Measurements from ENCODE around the gene NGFR. TPM values are rescaled to one million over a fixed set of nuclear protein-coding genes. Genes with fewer than 3 reads are reported as not detected.

Gene NGFR
- total RNA-seq, 1 experiment from 2014 or later, result 0.11 TPM

DNA sequence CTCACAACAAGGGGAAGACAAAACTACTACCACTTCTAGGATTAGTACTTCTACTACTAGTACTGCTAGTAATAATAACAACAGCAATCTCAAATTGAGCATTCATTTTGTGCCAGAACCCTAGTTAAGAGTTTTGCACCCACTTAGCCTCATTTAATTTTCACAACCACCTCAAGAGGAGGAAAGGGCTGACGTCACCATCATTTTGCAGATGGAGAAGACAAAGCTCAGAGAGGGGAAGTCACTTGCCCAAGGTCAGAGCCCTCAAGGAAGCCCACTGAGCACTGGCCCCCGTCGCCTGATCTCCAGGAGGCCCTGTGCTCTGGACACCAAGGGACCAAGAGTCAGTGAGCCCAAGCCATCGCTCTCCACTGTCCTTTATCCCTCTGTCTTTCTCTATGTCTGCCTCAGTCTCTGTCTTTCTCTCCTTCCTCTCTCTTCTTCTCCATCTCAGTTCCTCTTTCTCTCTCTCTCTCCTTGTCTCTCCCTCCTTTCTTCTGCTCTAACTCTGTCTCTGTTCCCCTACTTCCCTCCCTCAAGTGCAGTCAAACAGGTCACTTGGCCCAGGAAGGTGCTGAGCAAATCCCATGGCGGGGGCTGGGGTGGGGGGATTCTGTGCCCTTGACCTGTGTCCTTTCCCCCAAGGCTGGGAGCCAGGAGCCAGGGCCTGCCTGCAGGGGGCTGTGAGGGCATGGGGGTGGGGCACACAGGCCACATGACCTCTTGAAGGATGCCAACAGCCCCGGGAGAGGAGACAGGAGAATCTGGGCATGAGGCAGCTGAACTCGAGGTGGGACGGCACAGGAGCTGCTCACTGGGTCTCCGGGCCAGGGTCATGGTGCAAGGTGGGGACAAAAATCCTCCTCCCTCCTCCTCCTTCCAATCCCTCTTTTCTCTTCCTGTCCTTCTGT, 11.2 kb upstream of the NGFR start:
- no peaks in the 10 kb centered on the region for H3F3A ChIP-seq (ENCODE audit: insufficient read depth, low read depth)

DNA sequence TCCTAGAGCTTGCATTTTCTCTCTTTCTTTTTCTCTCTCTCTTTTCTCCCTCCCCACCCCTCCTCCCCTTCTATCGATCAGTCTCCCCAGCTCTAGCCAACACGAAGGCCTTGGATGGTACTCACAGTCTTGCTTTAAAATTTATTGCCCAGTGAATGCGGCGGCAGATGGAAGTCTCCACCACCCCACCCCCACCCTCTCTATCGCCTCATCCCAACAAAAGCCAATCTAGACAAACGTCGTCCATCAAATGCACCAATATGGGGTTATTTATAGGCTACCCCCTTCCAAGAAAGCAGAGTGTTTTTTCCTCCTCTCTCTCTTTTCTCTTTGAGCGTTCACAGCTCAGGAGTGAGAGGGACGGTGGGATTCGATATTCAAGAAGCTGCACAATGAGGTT, 10.5 kb upstream of the NGFR start:
- peaks cover 80% of the 10 kb centered on the region for H3K27me3 ChIP-seq (ENCODE audit: insufficient read depth, low read depth)
- H2AFZ ChIP-seq, result no peak overlapping the region
- CTCF ChIA-PET, result no interaction called here
- POLR2A ChIA-PET (ENCODE audit: unreplicated experiment), result no interaction called here
- H3K4me1 ChIP-seq (replicated peaks; ENCODE audit: insufficient read depth), result no peaks in the 10 kb centered on the region
- no peak for DNase-seq
- no peaks in the 10 kb centered on the region for H3K36me3 ChIP-seq (ENCODE audit: low read depth)
- no peaks in the 10 kb centered on the region for H3K9me2 ChIP-seq (ENCODE audit: insufficient read depth)
- H3K27ac ChIP-seq, result no peak overlapping the region
- no peaks in the 10 kb centered on the region for H3F3A ChIP-seq (ENCODE audit: insufficient read depth, low read depth)
- intact Hi-C loops (cut with micrococcal nuclease; ENCODE audit: unreplicated experiment), result no loop called here
- H3K4me2 ChIP-seq, result no peak overlapping the region
- H3K4me3 ChIP-seq, result no peak overlapping the region
- BruUV-seq (replicated peaks), result no TSS peak
- no peaks in the 10 kb centered on the region for H3K9me3 ChIP-seq (ENCODE audit: insufficient read depth, low read depth)
- TF ChIP-seq, protein P1, sequence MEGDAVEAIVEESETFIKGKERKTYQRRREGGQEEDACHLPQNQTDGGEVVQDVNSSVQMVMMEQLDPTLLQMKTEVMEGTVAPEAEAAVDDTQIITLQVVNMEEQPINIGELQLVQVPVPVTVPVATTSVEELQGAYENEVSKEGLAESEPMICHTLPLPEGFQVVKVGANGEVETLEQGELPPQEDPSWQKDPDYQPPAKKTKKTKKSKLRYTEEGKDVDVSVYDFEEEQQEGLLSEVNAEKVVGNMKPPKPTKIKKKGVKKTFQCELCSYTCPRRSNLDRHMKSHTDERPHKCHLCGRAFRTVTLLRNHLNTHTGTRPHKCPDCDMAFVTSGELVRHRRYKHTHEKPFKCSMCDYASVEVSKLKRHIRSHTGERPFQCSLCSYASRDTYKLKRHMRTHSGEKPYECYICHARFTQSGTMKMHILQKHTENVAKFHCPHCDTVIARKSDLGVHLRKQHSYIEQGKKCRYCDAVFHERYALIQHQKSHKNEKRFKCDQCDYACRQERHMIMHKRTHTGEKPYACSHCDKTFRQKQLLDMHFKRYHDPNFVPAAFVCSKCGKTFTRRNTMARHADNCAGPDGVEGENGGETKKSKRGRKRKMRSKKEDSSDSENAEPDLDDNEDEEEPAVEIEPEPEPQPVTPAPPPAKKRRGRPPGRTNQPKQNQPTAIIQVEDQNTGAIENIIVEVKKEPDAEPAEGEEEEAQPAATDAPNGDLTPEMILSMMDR (conservative IDR thresholded peaks at IDR 0.05), result no peak
- no peak for TF ChIP-seq EZH2 (IDR thresholded peaks at IDR 0.05; ENCODE audit: low read depth)
- H4K20me1 ChIP-seq (ENCODE audit: insufficient read depth), result no peaks in the 10 kb centered on the region
- H3K79me2 ChIP-seq (ENCODE audit: low read depth), result no peaks in the 10 kb centered on the region

More for the DNA sequence above, 11.2 kb upstream of the NGFR start:
- TF ChIP-seq, protein P1 (conservative IDR thresholded peaks at IDR 0.05), result no peak
- no peak for TF ChIP-seq EZH2 (IDR thresholded peaks at IDR 0.05; ENCODE audit: low read depth)
- Histone ChIP-seq H3K27me3 (ENCODE audit: insufficient read depth, low read depth) (peaks cover 80% of the 10 kb centered on the region), H4K20me1 (ENCODE audit: insufficient read depth) (no peaks in the 10 kb centered on the region), H3K79me2 (ENCODE audit: low read depth) (no peaks in the 10 kb centered on the region), H3K4me1 (replicated peaks; ENCODE audit: insufficient read depth) (no peaks in the 10 kb centered on the region), H3K36me3 (ENCODE audit: low read depth) (no peaks in the 10 kb centered on the region), H3K4me2 (no peak overlapping the region), H3K4me3 (no peak overlapping the region), H2AFZ (no peak overlapping the region), H3K9me2 (ENCODE audit: insufficient read depth) (no peaks in the 10 kb centered on the region), H3K9me3 (ENCODE audit: insufficient read depth, low read depth) (no peaks in the 10 kb centered on the region), H3K27ac (no peak overlapping the region)
- no TSS peak for BruUV-seq (replicated peaks)
- POLR2A ChIA-PET (ENCODE audit: unreplicated experiment), result no interaction called here
- no peak for DNase-seq
- intact Hi-C loops (cut with micrococcal nuclease; ENCODE audit: unreplicated experiment), result no loop called here
- CTCF ChIA-PET, result no interaction called here

DNA sequence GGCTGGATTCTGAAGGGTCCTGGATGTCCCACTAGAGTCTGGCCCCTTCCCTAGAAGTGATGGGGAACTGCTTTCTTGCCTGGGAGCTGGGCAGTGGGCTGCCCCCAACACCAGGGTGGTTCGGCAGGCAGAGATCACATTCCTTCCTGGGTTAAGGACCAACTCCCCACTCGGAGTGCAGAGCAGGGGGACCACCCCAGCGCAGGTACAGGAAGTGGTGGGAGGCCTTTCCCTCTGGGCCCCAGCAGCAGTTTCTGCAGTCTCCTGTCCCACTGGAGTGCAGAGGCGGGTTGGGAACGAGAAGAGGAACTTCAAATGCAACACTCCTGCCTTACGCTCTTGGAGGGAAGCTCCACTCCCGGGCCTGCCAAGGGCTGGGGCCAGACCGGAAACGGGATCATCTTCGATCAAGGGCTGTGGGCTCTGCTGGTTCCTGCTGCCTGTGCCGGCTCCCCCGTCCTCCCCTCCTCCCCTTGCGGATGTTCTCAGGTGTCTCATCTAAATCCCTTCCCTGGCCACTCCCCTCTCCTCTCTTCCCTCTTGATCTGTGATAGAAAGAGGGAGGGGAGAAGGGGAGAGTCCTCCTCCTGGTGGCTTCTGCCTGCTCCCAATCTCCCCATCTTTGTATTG, 9.0 kb upstream of the NGFR start:
- DNase-seq, result no peak
- H4K20me1 ChIP-seq (ENCODE audit: insufficient read depth), result no peaks in the 10 kb centered on the region
- no peaks in the 10 kb centered on the region for H3K9me2 ChIP-seq (ENCODE audit: insufficient read depth)
- no peaks in the 10 kb centered on the region for H3F3A ChIP-seq (ENCODE audit: insufficient read depth, low read depth)
- no peaks in the 10 kb centered on the region for H3K4me1 ChIP-seq (replicated peaks; ENCODE audit: insufficient read depth)
- BruUV-seq (replicated peaks), result no TSS peak
- peaks cover 80% of the 10 kb centered on the region for H3K27me3 ChIP-seq (ENCODE audit: insufficient read depth, low read depth)
- H3K79me2 ChIP-seq (ENCODE audit: low read depth), result no peaks in the 10 kb centered on the region
- TF ChIP-seq, protein P1 (conservative IDR thresholded peaks at IDR 0.05), result no peak
- no peak for TF ChIP-seq EZH2 (IDR thresholded peaks at IDR 0.05; ENCODE audit: low read depth)
- ChIA-PET POLR2A (ENCODE audit: unreplicated experiment) (no interaction called here), CTCF (no interaction called here)
- H3K4me3 ChIP-seq, result no peak overlapping the region
- H3K9me3 ChIP-seq (ENCODE audit: insufficient read depth, low read depth), result no peaks in the 10 kb centered on the region
- H2AFZ ChIP-seq, result no peak overlapping the region
- H3K4me2 ChIP-seq, result no peak overlapping the region
- no peak overlapping the region for H3K27ac ChIP-seq
- H3K36me3 ChIP-seq (ENCODE audit: low read depth), result no peaks in the 10 kb centered on the region
- intact Hi-C loops (cut with micrococcal nuclease; ENCODE audit: unreplicated experiment), result no loop called here
